Myometrial cell (primary cell): ENCODE measurements around the gene CDR2. TPM values are rescaled to one million over a fixed set of nuclear protein-coding genes. Genes with fewer than 3 reads are reported as not detected.

Experiments used
- total RNA-seq: library from RNA; depleted of rRNA; stranded (reverse); fragments of >200 nt; gene quantifications from 2 replicates; pipeline ENCODE4 v1.2.3, GENCODE V29; 2015

The CDR2 gene
- 24.8 and 27.7 TPM in 2 replicates for total RNA-seq

GRCh38 chr16:22374311-22375116 lies at the start of gene CDR2:
Gene CDR2, minus strand, starts transcription at chr16:22374619. Its CDS starts 310 bp downstream, at chr16:22374309.

GRCh38 chr16:22297114-22297870 lies 77.1 kb downstream of the CDR2 start, which contains the start of gene POLR3E:
Gene POLR3E, plus strand, starts transcription at chr16:22297409. Its CDS starts 5,560 bp downstream, at chr16:22302969.

Other genes starting within 250 kb of the CDR2 start
- not detected in 2 replicates for gene SDR42E2, start 212.1 kb downstream of the CDR2 start, total RNA-seq
- gene EEF2K, start 168.3 kb downstream of the CDR2 start, total RNA-seq: 12.1 and 14.7 TPM in 2 replicates
- gene POLR3E, start 77.2 kb downstream of the CDR2 start, total RNA-seq: 25.2 and 35.7 TPM in 2 replicates
- gene NPIPB5, start 136.3 kb upstream of the CDR2 start, total RNA-seq: 7.2 and 8.9 TPM in 2 replicates